B cell (primary cell): Measurements from ENCODE around the gene CORO2A. TPM values are rescaled to one million over a fixed set of nuclear protein-coding genes. Genes with fewer than 3 reads are reported as not detected.

Experiments
- ATAC-seq: fragments of 200-7000 bp; cut with Tn5 transposase; one replicate; pipeline ENCODE4 v1.10.0; 2021; ENCODE audit warnings: low read depth, mild to moderate bottlenecking, moderate number of reproducible peaks, moderate library complexity
- CTCF ChIA-PET: fragments of 350-600 bp; sonication (Branson Sonifier 250); formaldehyde crosslinking; loops from one replicate; lab custom pipeline; 2021; ENCODE audit warnings: antibody characterized with exemption, inconsistent platforms; lab: Charles Lee
- POLR2A ChIA-PET: fragments of 350-600 bp; sonication (Branson Sonifier 250); formaldehyde crosslinking; loops from one replicate; lab custom pipeline; 2021; ENCODE audit warnings: antibody characterized with exemption; lab: Charles Lee
- DNase-seq: peaks from one replicate; pipeline ENCODE4 v3.0.0; 2013
- H2AFZ ChIP-seq: 2 replicates; pipeline ENCODE4 v1.6.1; 2012; ENCODE audit warnings: mild to moderate bottlenecking, low read depth, low read length; ENCODE audit not compliant: insufficient read depth, poor library complexity, severe bottlenecking
- H3K27ac ChIP-seq, 2 donors: 1 replicate in 1 of 2; 2 replicates in 1 of 2; pipeline ENCODE4 v1.5.1; 2012 to 2013; ENCODE audit warnings: low read length in 2 of 2, mild to moderate bottlenecking in 2 of 2, moderate library complexity in 1 of 2
- H3K27me3 ChIP-seq, 4 experiments: fragments of 200-600 bp in 1 of 4; sonication (generic) in 1 of 4; replicated peaks in 1 of 4; 1 replicate in 2 of 4; 2 replicates in 2 of 4; pipeline versions ENCODE4 v1.6.1 to v1.7.0; 2013 to 2016; ENCODE audit warnings: low read length in 3 of 4, mild to moderate bottlenecking in 2 of 4, mixed read lengths in 1 of 4, moderate library complexity in 1 of 4; ENCODE audit not compliant: insufficient read depth in 4 of 4, control insufficient read depth in 3 of 4; ENCODE audit errors: control extremely low read depth in 1 of 4
- H3K36me3 ChIP-seq, 2 experiments: replicated peaks in 1 of 2; 1 replicate in 1 of 2; 2 replicates in 1 of 2; pipeline versions ENCODE4 v1.6.1 to v1.7.1; 2013; ENCODE audit warnings: low read length in 1 of 2; ENCODE audit not compliant: insufficient read depth in 2 of 2, control insufficient read depth in 1 of 2; ENCODE audit errors: control extremely low read depth in 1 of 2, extremely low read depth in 1 of 2
- H3K4me1 ChIP-seq, 2 donors: fragments of 200-600 bp in 1 of 2; sonication (generic) in 1 of 2; 1 replicate in 1 of 2; 2 replicates in 1 of 2; pipeline versions ENCODE4 v1.5.1 to v1.6.1; 2013 to 2017; ENCODE audit warnings: low read length in 2 of 2; ENCODE audit not compliant: control insufficient read depth in 2 of 2, insufficient read depth in 2 of 2
- H3K4me2 ChIP-seq: replicated peaks from 2 replicates; pipeline ENCODE3; 2012; ENCODE audit warnings: mild to moderate bottlenecking, low read depth, low read length; ENCODE audit not compliant: poor library complexity, severe bottlenecking
- H3K4me3 ChIP-seq, 5 experiments: fragments of 200-600 bp in 1 of 5; sonication (generic) in 1 of 5; 1 replicate in 3 of 5; 2 replicates in 2 of 5; pipeline versions ENCODE4 v1.5.1 to v1.7.0; 2011 to 2016; ENCODE audit warnings: low read length in 4 of 5, mild to moderate bottlenecking in 4 of 5, low read depth in 2 of 5, control low read depth in 1 of 5, moderate library complexity in 1 of 5; ENCODE audit not compliant: insufficient read depth in 1 of 5; ENCODE audit errors: control extremely low read depth in 1 of 5, extremely low read depth in 1 of 5
- H3K79me2 ChIP-seq: fragments of 200-600 bp; sonication (generic); one replicate; pipeline ENCODE4 v1.6.0; 2016; ENCODE audit warnings: low read length; ENCODE audit not compliant: control insufficient read depth, insufficient read depth
- H3K9ac ChIP-seq: fragments of 200-600 bp; sonication (generic); 2 replicates; pipeline ENCODE4 v1.6.1; 2017; ENCODE audit warnings: mild to moderate bottlenecking, low read length, moderate library complexity
- H3K9me3 ChIP-seq, 3 donors: one replicate each; pipeline versions ENCODE4 v1.6.1 to v1.7.1; 2013; ENCODE audit warnings: low read length in 2 of 3; ENCODE audit not compliant: control insufficient read depth in 2 of 3, insufficient read depth in 1 of 3; ENCODE audit errors: control extremely low read depth in 1 of 3
- H4K20me1 ChIP-seq: 2 replicates; pipeline ENCODE4 v1.6.0; 2012; ENCODE audit warnings: mild to moderate bottlenecking, low read length; ENCODE audit not compliant: insufficient read depth, control insufficient read depth, poor library complexity, severe bottlenecking
- H3K27ac Mint-ChIP-seq: one replicate; pipeline ENCODE4 v1.8.0; 2021; ENCODE audit warnings: mixed read lengths
- H3K27me3 Mint-ChIP-seq: one replicate; pipeline ENCODE4 v1.8.0; 2021; ENCODE audit warnings: mixed read lengths
- H3K4me1 Mint-ChIP-seq: one replicate; pipeline ENCODE4 v1.8.0; 2021; ENCODE audit warnings: mixed read lengths
- H3K4me3 Mint-ChIP-seq: one replicate; pipeline ENCODE4 v1.8.0; 2021; ENCODE audit warnings: mixed read lengths
- H3K9me3 Mint-ChIP-seq: one replicate; pipeline ENCODE4 v1.8.0; 2022; ENCODE audit warnings: mixed read lengths; ENCODE audit not compliant: insufficient read depth
- CTCF ChIP-seq: fragments of 200-600 bp; IDR thresholded peaks from one replicate; pipeline ENCODE4 v1.8.0; 2022; ENCODE audit warnings: antibody characterized with exemption, mild to moderate bottlenecking
- EZH2 ChIP-seq: IDR thresholded peaks from 2 replicates; pipeline ENCODE4 v1.6.1; 2012; ENCODE audit warnings: borderline replicate concordance, low read depth, mild to moderate bottlenecking, moderate library complexity, low read length; ENCODE audit not compliant: insufficient read depth, poor library complexity, severe bottlenecking
- WGBS: methylation state at CpG from one replicate; pipeline ENCODE4 v1.1.5; 2013; ENCODE audit warnings: missing lambda C conversion rate; ENCODE audit not compliant: insufficient coverage; 5-methylcytosine and 5-hydroxymethylcytosine counted together
- intact Hi-C: fragments of 100-400 bp; cut with micrococcal nuclease; formaldehyde crosslinking; loops from one replicate; pipeline ENCODE4 v1.10.0; 2022
- polyA plus RNA-seq: library from polyadenylated mRNA; depleted of rRNA; stranded (reverse); fragments of >200 nt; gene quantifications from 2 replicates; pipeline ENCODE4 v1.2.3, GENCODE V29; 2012
- total RNA-seq, 2 donors: library from RNA; stranded (reverse); fragments of 120-200 nt in 1 of 2; gene quantifications; 1 replicate in 1 of 2; 2 replicates in 1 of 2; pipeline versions ENCODE4 v1.2.3 to v1.2.4, GENCODE V29; 2013 to 2022

The CORO2A gene
- total and polyA plus RNA-seq, 2 donors (not counting 1 experiment from before 2014, with no cell fraction given), result 1.1 to 2.0 TPM

- DNase-seq (no peak), ATAC-seq (no peak)
- no peak overlapping the region for H3K27ac ChIP-seq
- H3K4me1 ChIP-seq, result peaks cover 8 to 18% of the 10 kb centered on the region in 2 donors
- TF ChIP-seq CTCF (no peak), EZH2 (no peak)
- H2AFZ ChIP-seq, result no peak overlapping the region
- intact Hi-C loops, result no loop called here
- H3K4me2 ChIP-seq, result no peak overlapping the region
- H3K9ac ChIP-seq, result no peak overlapping the region
- Mint-ChIP-seq H3K4me3 (peak overlapping the region; percentile 29), H3K9me3 (no peaks in the 10 kb centered on the region), H3K4me1 (peaks cover 10% of the 10 kb centered on the region), H3K27ac (no peak overlapping the region), H3K27me3 (no peaks in the 10 kb centered on the region)
- WGBS, result 92% methylated on average over 4 of the region's 6 CpGs
- H3K36me3 ChIP-seq, result no peaks in the 10 kb centered on the region
- H4K20me1 ChIP-seq, result no peaks in the 10 kb centered on the region
- H3K9me3 ChIP-seq, result peaks cover 0 to 7% (median 0%) of the 10 kb centered on the region in 3 donors
- no peaks in the 10 kb centered on the region for H3K79me2 ChIP-seq
- peaks cover 0 to 12% (median 2%) of the 10 kb centered on the region in 4 experiments for H3K27me3 ChIP-seq
- ChIA-PET CTCF (interaction anchor here (1.8 kb wide), 1 partner anchor 16 kb away, joined by 7 read pairs; no protein-coding TSS in a partner anchor), POLR2A (no interaction called here)
- H3K4me3 ChIP-seq, result no peak overlapping the region
Observed at GRCh38 chr9:98189412-98189811, 3.0 kb downstream of the CORO2A start.

DNA sequence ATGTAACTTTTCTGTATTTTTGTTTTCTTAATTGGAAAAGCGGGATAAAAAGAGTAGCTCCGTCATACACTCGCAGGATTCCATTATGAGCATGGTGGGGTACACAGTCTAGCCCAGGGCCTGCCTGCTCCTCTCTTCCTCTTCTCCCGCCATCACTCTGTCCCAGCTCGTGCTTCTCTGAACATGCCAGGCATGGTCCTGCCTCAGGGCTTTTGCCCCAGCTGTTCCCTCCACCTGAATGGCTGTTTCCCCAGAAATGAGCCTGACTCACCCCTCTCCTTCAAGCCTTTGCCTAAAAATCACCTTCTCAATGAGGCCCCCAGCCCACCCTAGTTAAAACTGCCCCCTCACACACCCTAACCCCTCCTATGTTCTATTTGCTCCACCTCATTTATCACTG is 4.5 kb downstream of the CORO2A start:
- H3K9me3 ChIP-seq, result peaks cover 0 to 7% (median 0%) of the 10 kb centered on the region in 3 donors
- POLR2A ChIA-PET, result no interaction called here
- Mint-ChIP-seq H3K4me3 (no peak overlapping the region), H3K27me3 (no peaks in the 10 kb centered on the region), H3K9me3 (no peaks in the 10 kb centered on the region), H3K27ac (no peak overlapping the region), H3K4me1 (peaks cover 6% of the 10 kb centered on the region)
- no peaks in the 10 kb centered on the region for H4K20me1 ChIP-seq
- TF ChIP-seq CTCF (no peak), EZH2 (no peak)
- peaks cover 0 to 9% (median 2%) of the 10 kb centered on the region in 4 experiments for H3K27me3 ChIP-seq
- H3K79me2 ChIP-seq, result no peaks in the 10 kb centered on the region
- no peak overlapping the region for H3K4me2 ChIP-seq
- DNase-seq (no peak), ATAC-seq (no peak)
- intact Hi-C loops, result no loop called here
- no peak overlapping the region for H3K27ac ChIP-seq
- peaks cover 8 to 12% of the 10 kb centered on the region in 2 donors for H3K4me1 ChIP-seq
- H3K36me3 ChIP-seq, result no peaks in the 10 kb centered on the region
- no peak overlapping the region for H2AFZ ChIP-seq
- CTCF ChIA-PET, result interaction anchor here (0.8 kb wide), 1 partner anchor 23 kb away, joined by 3 read pairs; no protein-coding TSS in a partner anchor
- 98% methylated on average over 5 of the region's 5 CpGs for WGBS
- H3K9ac ChIP-seq, result no peak overlapping the region
- no peak overlapping the region for H3K4me3 ChIP-seq
